T-helper 22 cell (primary cell): ENCODE measurements around the gene OXCT1.

Experiments
- DNase-seq: peaks from one replicate; pipeline ENCODE4 v3.0.0-alpha.2; 2020; ENCODE audit warnings: low read depth

Gene OXCT1

GRCh38 chr5:41869724-41870626 is at the start of gene OXCT1:
Gene OXCT1 (minus strand): TSS chr5:41870425. CDS start chr5:41870358, 67 bp downstream.
- peak; percentile 89 for DNase-seq

GRCh38 chr5:41918105-41918504 is 47.9 kb upstream of the OXCT1 start:
- no peak for DNase-seq

GRCh38 chr5:41908374-41909079 is 38.3 kb upstream of the OXCT1 start:
- no peak for DNase-seq

- no peak for DNase-seq
Measured at GRCh38 chr5:41906151-41906550, 35.9 kb upstream of the OXCT1 start.

GRCh38 chr5:41903892-41904799 is 33.9 kb upstream of the OXCT1 start, which contains the start of gene RIMOC1:
Gene RIMOC1 (plus strand): TSS chr5:41904344. CDS start chr5:41904368, 24 bp downstream.
- DNase-seq, result peak; percentile 94

GRCh38 chr5:41903382-41903891 is 33.2 kb upstream of the OXCT1 start:
- DNase-seq, result no peak

GRCh38 chr5:41896230-41896629 is 26.0 kb upstream of the OXCT1 start:
- DNase-seq, result no peak

GRCh38 chr5:41893074-41893851 is 23.0 kb upstream of the OXCT1 start:
- no peak for DNase-seq

GRCh38 chr5:41892031-41892430 is 21.8 kb upstream of the OXCT1 start:
- DNase-seq, result no peak

- DNase-seq, result no peak
Measured at GRCh38 chr5:41891066-41891707, 21.0 kb upstream of the OXCT1 start.

- DNase-seq, result no peak
Measured at GRCh38 chr5:41885286-41885685, 15.1 kb upstream of the OXCT1 start.

GRCh38 chr5:41883936-41884335 is 13.7 kb upstream of the OXCT1 start:
- no peak for DNase-seq

GRCh38 chr5:41883243-41883642 is 13.0 kb upstream of the OXCT1 start:
- DNase-seq, result no peak

- DNase-seq, result no peak
Measured at GRCh38 chr5:41882765-41883164, 12.5 kb upstream of the OXCT1 start.

GRCh38 chr5:41878643-41879478 is 8.6 kb upstream of the OXCT1 start:
- no peak for DNase-seq

- DNase-seq, result no peak
Measured at GRCh38 chr5:41878173-41878572, 7.9 kb upstream of the OXCT1 start.

GRCh38 chr5:41877408-41877807 is 7.2 kb upstream of the OXCT1 start:
- DNase-seq, result no peak

GRCh38 chr5:41876678-41877077 is 6.5 kb upstream of the OXCT1 start:
- no peak for DNase-seq

- DNase-seq, result no peak
Measured at GRCh38 chr5:41875121-41875520, 4.9 kb upstream of the OXCT1 start.
